Fibroblast of upper back skin (primary cell): ENCODE measurements around the gene ETS1.
A peak's percentile ranks its signal among the peaks of the same experiment; 100 is the strongest.

ENCODE experiments used
- DNase-seq: peaks from one replicate; pipeline ENCODE4 v3.0.0-alpha.2; 2013

Gene ETS1

GRCh38 chr11:128499613-128500253, 87.6 kb downstream of the ETS1 start:
- DNase-seq = no peak

DNA sequence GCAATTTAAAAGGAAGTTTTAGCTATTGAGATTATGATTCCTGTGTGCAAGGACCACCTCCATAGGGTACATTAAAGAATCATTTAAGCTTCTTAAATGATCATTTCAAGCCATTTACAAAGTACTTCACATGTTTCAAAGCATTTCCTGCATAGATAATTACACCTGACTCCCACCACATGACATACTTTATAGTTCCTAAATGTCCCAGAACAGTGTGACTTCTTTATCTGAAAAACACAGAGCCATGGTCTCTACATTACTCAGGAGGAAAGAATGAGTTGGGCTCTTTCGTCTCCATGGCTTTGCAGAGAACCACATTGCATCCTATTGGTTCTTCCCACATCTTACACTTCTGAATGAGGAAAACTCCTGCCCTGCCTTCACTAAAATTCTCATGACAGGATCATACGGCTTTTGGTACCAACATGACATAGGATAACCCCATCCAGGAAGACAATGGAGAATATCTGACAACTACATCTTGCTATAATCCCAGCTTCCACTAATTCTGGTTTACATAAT, 88.6 kb downstream of the ETS1 start:
- no peak for DNase-seq

DNA sequence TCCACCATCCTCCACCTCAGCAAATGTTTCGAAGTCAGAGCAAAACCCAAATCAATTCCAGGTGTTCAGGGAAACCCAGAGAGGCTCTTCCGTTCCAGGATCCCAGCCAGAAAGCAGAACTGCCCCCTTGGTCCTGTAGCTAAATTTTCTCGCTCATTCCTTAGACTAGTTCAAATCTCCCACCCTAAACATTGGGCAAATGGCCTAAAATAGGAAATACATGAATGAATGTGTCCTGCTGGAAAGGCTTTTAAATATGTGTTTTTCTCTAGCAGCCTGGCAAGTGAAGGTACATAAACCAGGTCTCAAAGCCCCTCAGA, 89.6 kb downstream of the ETS1 start:
- DNase-seq = no peak

- peak; percentile 100 for DNase-seq
Observed at GRCh38 chr11:128497061-128497775, 90.1 kb downstream of the ETS1 start.

GRCh38 chr11:128496692-128497060, 90.7 kb downstream of the ETS1 start:
- DNase-seq = no peak

DNA sequence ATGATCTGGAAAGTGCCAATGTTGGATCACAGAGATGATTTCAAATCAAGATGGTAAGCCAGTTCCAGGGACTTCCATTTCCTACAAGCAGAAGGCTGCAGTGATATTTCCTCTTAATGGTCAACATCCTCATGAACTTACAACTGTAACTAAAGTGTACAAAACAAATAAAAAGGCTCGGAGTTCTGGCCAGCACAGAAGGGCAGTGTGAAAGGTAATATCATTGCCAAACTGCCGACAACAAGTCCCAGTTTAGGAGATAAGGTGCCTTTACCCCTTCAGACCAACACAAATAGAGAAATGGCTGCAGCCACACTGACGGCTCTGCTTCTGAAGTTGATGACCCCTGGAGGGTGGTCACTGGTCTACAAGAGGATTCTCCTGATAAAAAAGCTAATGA, 91.1 kb downstream of the ETS1 start:
- DNase-seq = no peak

DNA sequence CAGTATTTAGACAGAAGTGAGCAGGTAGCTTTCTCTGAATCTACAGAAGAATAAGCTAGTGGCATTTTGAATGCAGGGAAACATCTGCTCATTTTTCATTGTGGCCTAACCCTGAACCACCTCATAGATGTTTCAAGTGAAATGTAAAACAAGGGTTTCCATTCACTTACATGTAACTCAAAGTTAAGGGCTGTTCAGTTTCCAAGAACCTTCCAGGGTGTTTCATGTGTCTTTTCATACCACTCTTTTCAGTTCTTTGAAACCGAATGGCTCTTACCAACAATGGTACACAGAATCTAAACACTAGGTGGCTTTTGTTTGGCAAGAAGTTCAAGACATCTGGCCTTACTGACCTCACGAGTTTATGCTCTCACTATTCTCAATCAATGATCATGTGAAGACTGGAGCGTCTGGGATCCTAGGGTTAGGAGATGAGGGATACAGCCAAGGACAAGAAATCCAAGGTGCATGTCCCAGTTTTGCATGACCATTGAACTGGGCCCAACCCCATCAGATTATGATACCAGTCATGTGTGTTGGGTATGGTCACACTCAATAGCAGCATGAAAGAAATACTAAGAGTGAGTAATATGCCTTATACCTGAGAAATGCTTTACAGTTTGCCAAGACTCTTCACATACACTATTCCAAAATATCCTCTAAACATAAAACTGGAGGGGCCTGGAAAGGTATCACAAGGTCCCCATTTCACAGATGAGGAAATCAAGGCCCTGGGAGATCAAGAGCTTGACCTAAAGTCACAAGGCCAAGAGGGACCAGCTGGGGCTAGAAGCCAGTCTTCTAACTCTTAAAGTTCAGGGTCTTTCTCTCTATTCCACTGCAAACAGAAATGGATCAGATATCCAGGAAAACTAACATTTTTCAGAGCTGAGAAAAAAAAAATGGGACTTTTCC, 92.7 kb downstream of the ETS1 start:
- DNase-seq = no peak

- no peak for DNase-seq
Observed at GRCh38 chr11:128493570-128493965, 93.8 kb downstream of the ETS1 start.

DNA sequence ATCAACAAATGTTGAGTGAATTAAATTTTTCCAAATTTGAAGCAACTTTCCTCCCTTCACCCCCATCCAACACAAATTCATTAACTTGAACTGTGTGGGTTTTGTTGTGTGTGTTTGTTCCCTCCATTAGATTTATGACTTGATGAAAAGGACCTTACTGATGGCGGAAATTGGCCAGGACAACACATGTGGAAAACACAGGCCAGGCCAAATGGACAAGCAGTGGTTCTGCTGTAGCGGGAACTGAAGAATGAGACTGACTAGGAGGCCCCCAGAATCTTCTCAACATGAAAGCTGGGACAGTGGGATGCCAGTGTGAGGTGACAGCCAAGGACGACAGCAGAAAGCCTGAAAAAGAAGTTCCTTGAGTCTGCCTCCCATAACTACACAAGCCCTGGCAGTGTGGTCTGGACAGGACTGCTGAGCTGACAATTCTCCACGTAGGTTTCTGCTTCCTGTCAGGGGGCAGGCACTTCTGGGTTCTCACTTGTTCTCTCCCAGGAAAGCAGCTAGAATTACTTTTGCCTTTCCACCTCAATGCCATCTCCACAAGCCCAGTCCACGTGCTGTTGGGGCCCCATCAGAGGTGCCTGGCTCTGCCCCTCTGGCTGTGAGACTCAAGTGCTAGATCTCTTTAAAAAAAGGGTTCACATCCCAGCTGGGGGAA, 94.3 kb downstream of the ETS1 start:
- no peak for DNase-seq

DNA sequence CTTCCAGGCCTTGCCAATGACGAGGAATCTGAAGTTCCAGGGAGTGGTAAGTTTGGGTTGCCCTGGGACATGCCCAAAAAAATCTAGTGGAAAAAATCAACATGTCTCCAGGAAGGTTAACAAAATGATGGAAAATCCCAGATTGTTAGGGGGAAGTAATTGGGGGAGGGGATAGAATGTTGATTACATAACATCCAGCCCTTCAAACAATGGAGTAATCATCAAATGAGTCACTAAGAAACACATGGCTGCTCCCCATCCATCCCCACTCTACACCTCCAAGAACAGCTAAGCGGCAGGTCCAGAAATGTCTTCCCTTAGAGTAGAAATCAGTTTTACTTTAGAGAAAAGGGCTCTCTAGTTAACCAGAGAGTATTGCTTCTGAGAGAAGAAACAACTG, 94.9 kb downstream of the ETS1 start:
- DNase-seq = peak; percentile 60

GRCh38 chr11:128491195-128491936, 96.0 kb downstream of the ETS1 start:
- DNase-seq = no peak

GRCh38 chr11:128490092-128490491, 97.3 kb downstream of the ETS1 start:
- DNase-seq = no peak

DNA sequence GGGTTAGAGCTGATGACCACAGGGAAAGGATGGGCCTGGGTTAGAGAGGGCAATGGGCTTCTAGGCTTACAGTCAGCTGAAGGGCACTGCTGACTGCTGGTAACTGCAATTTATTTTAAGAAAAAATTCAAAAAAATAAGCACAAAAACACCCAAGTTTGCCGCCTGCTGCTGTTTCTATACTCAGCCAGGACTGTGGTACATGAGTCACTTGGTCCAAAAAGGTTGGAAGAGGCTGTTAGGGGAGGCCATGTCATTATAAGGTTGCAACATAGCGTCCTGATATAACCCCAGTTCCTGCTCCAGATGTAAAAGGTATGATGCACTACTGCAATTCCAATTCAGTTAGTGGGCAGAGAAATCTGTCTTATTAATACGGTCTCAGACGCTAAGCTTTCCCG, 98.9 kb downstream of the ETS1 start:
- DNase-seq = peak; percentile 95

- DNase-seq = no peak
Observed at GRCh38 chr11:128487978-128488377, 99.4 kb downstream of the ETS1 start.

DNA sequence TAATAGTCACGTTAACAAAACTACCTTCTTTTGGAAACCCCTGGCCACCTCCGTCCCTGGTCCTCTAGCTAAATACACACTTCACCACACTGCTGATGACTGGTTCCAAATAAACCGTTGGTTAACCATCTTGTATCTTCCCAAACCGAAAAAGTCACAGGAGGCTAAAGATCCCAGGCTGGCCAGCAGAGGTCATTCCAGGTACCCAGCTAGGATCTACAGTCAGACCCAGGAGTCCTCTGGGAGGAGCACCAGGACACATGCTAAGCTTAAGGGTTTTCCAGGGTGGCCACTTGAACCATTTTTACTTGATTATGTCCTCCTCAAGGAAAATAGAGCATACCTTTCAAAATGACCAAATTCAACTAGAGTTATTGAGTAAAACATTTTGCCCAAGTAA, 103.2 kb downstream of the ETS1 start:
- DNase-seq = no peak

- no peak for DNase-seq
Observed at GRCh38 chr11:128483211-128483788, 104.1 kb downstream of the ETS1 start.

- DNase-seq = peak; percentile 68
Observed at GRCh38 chr11:128482512-128483191, 104.7 kb downstream of the ETS1 start.

DNA sequence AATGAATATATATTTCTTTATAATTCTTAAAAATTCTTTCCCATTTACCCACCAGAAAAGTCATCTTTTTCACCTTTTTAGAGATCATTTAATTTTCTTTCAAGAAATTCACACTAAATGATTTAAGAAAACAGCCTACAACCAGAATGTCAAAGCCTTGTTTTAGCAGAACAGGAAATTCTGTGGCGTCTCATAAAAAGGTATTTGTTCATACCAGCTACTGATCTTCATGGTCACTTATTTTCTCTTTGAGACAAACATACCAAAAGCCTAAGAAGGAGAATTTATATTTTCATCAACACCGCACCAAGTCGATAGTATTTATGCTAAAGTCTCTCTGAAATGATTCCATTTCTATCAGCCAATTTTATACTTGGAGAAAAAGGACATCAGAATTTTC, 105.3 kb downstream of the ETS1 start:
- DNase-seq = no peak

DNA sequence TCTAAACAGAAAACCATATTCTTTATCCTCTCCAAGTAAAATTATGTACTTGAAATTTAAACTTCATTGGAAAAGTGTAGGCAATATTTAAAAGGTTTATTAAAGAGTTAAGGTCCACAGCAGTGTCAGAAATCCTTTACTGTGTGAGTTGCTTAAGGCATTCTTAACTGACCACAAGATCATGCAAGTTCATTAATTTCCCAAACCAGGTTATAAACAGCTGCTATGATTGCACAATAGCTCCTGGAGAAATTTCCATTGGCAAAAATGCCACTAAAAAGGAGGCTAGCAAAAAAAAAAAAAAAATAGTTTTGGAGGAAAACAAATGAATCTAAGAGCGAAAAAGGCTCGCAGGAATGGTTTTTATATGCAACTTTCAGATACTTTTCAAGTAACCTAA, 106.2 kb downstream of the ETS1 start:
- DNase-seq = peak; percentile 87

DNA sequence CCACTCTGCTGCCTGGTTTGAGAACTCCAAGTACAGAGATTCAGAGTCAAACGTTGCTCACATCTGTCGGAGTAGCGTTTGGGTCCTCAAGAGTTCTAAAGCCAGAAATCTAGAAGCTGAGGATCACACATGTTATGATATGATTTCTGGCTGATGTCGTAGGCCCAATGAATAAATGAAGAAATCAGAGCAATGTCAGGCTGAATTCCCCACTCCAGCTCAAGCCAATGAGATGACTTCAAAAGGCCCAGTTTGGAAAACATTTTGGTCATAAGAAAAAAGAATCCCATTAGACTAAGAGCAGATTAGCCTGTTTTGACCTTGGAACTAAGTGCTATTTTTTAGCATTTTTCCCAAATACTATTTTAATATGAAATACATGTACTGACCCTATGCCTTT, 106.7 kb downstream of the ETS1 start:
- DNase-seq = no peak

GRCh38 chr11:128480066-128480465, 107.3 kb downstream of the ETS1 start:
- DNase-seq = no peak
